Activated T-helper 17 cell treated with anti-CD3 and anti-CD28 coated beads, Interleukin-2, amount 50 U/mL, for 72 hours (primary cell): ENCODE results near the gene NEXMIF. TPM values are rescaled to one million over a fixed set of nuclear protein-coding genes. Genes with fewer than 3 reads are reported as not detected.
"Not testable (repeated sequence)": the region's sequence is repeated elsewhere in the genome, so short reads cannot be mapped to it uniquely, and the experiment has no call there.

Experiments used
- ATAC-seq: fragments of 150-1000 bp; cut with Tn5 transposase; replicated peaks from 2 replicates; pipeline ENCODE4 v1.10.0; 2021; ENCODE audit warnings: mild to moderate bottlenecking, moderate library complexity
- H3K27ac Mint-ChIP-seq: one replicate; pipeline ENCODE4 v1.8.0; 2022; ENCODE audit warnings: mixed read lengths
- H3K27me3 Mint-ChIP-seq: one replicate; pipeline ENCODE4 v1.8.0; 2022; ENCODE audit warnings: mixed read lengths
- H3K36me3 Mint-ChIP-seq: one replicate; pipeline ENCODE4 v1.8.0; 2022; ENCODE audit warnings: low read depth, mild to moderate bottlenecking, mixed read lengths
- H3K4me1 Mint-ChIP-seq: one replicate; pipeline ENCODE4 v1.8.0; 2022; ENCODE audit warnings: mixed read lengths
- H3K4me3 Mint-ChIP-seq: one replicate; pipeline ENCODE4 v1.8.0; 2022; ENCODE audit warnings: mild to moderate bottlenecking, mixed read lengths
- H3K9me3 Mint-ChIP-seq: one replicate; pipeline ENCODE4 v1.8.0; 2022; ENCODE audit warnings: mixed read lengths
- total RNA-seq, 2 donors: library from RNA; stranded (reverse); gene quantifications; one replicate each; pipeline ENCODE4 v1.2.3, GENCODE V29; 2022

The NEXMIF gene
- total RNA-seq, 2 donors from 2014 or later: 0.24 to 2.8 TPM

DNA sequence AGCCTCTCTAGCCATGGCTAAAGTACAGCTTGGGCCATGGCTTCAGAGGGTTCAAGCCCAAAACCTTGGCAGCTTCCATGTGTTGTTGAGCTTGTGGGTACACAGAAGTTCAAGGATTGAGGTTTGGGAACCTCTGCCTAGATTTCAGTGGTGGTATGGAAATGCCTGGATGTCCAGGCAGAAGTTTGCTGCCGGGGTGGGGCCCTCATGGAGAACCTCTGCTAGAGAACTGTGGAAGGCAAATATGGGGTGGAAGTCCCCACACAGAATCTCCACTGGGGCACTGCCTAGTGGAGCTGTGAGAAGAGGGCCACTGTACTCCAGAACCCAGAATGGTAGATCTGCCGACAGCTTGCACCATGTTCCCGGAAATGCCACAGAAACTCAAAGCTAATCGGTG is 59.5 kb downstream of the NEXMIF start:
- no peak for ATAC-seq

DNA sequence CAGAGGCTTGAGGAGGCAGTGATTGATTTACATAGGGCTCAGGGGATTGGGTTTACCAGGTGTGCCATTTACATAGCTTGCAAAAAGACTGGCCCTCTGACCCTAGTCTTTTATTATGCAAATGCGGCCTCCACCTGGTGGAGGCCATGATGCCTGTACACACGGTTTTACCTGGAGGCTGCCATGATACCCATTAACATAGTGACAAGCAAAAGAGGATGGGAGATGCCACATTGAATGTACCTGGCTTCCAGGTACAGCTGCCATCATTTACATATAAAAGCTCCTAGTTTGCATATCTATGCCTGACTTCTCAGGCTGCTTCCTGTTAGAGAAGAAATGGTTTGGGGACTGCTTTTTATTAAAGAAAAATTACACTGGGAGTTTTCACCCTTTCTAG is 72.0 kb downstream of the NEXMIF start:
- Mint-ChIP-seq H3K9me3 (peaks cover 34% of the 10 kb centered on the region), H3K36me3 (no peaks in the 10 kb centered on the region), H3K27me3 (no peaks in the 10 kb centered on the region), H3K4me1 (no peaks in the 10 kb centered on the region), H3K4me3 (no peak overlapping the region), H3K27ac (no peak overlapping the region)
- no peak for ATAC-seq

More for the DNA sequence above, 59.5 kb downstream of the NEXMIF start:
- H3K27me3 Mint-ChIP-seq: no peaks in the 10 kb centered on the region
- no peak overlapping the region for H3K27ac Mint-ChIP-seq
- H3K4me1 Mint-ChIP-seq: no peaks in the 10 kb centered on the region
- peaks cover 11% of the 10 kb centered on the region for H3K9me3 Mint-ChIP-seq
- H3K36me3 Mint-ChIP-seq: no peaks in the 10 kb centered on the region
- no peak overlapping the region for H3K4me3 Mint-ChIP-seq

DNA sequence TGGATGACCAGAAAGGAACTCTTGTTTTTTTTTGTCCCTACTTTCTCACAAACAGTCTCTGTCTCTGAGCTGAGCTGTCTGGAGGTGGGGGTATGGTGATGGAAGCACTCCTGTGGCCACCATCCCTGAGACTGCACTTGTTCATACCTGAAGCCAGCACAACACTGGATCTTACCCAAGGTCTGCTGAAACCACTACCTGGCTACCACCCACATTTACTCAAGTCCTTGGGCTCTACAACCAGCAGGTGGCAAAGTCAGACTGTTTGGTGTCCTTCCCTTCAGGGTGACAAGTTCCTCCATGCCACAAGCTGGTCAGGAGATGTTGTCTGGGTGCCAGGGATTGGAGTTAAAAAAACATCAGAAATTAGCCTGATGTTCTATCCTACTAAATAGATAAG is 89.7 kb downstream of the NEXMIF start:
- Mint-ChIP-seq H3K36me3 (no peaks in the 10 kb centered on the region), H3K27ac (no peak overlapping the region), H3K4me1 (no peaks in the 10 kb centered on the region), H3K27me3 (no peaks in the 10 kb centered on the region), H3K4me3 (no peak overlapping the region), H3K9me3 (no peaks in the 10 kb centered on the region)
- ATAC-seq: no peak

DNA sequence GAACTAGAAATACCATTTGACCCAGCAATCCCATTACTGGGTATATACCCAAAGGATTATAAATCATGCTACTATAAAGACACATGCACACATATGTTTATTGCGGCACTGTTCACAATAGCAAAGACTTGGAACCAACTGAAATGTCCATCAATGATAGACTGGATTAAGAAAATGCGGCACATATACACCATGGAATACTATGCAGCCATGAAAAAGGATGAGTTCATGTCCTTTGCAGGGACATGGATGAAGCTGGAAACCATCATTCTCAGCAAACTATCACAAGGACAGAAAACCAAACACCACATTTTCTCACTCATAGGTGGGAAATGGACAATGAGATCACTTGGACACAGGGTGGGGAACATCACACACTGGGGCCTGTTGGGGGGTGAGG is 105.5 kb downstream of the NEXMIF start:
- not testable (repeated sequence) for H3K4me3 Mint-ChIP-seq, H3K4me1 Mint-ChIP-seq, ATAC-seq, H3K27me3 Mint-ChIP-seq, H3K9me3 Mint-ChIP-seq, H3K36me3 Mint-ChIP-seq, H3K27ac Mint-ChIP-seq

DNA sequence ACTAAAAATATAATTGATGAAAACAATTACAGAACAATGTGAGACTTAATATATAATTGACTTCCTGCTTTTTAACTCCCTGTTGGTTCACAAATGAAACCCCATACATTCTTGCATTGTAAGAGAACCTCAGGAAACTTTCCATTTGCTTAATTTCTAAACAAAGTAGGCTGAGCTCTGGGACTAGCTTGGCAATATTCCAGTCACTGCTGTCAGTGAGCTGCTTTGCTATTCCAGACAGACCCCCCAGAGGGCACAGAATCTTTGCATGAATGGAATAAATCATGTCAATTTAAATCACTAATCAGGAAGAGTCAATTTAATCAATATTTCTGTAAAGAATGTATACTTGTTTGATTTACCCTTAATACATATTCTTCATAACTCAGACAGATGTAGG is 110.6 kb downstream of the NEXMIF start:
- H3K27ac Mint-ChIP-seq: no peak overlapping the region
- H3K36me3 Mint-ChIP-seq: no peaks in the 10 kb centered on the region
- no peaks in the 10 kb centered on the region for H3K4me1 Mint-ChIP-seq
- no peak overlapping the region for H3K4me3 Mint-ChIP-seq
- no peaks in the 10 kb centered on the region for H3K9me3 Mint-ChIP-seq
- H3K27me3 Mint-ChIP-seq: no peaks in the 10 kb centered on the region
- no peak for ATAC-seq

DNA sequence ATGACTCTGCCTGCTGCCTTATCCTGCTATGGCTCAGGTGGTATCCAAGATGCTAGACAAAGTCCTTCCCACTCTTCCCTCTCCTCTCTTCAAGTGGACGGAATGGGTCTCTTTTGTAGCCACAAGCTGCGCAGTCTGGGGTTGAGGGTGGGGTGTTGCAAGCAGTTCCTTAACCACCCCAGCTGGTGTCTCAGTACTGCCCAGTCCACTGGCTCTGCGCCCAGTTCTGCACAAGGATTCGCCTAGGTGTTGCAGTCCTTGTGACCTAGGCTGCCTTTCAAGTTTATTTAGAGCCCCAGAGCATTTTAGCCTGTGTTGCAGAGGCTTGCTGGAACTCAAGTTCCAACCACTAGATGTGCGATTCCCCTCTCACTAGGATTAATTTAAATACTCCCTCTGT is 120.7 kb downstream of the NEXMIF start:
- no peak overlapping the region for H3K4me3 Mint-ChIP-seq
- H3K27me3 Mint-ChIP-seq: no peaks in the 10 kb centered on the region
- H3K36me3 Mint-ChIP-seq: no peaks in the 10 kb centered on the region
- no peak overlapping the region for H3K27ac Mint-ChIP-seq
- H3K4me1 Mint-ChIP-seq: no peaks in the 10 kb centered on the region
- no peaks in the 10 kb centered on the region for H3K9me3 Mint-ChIP-seq
- no peak for ATAC-seq

DNA sequence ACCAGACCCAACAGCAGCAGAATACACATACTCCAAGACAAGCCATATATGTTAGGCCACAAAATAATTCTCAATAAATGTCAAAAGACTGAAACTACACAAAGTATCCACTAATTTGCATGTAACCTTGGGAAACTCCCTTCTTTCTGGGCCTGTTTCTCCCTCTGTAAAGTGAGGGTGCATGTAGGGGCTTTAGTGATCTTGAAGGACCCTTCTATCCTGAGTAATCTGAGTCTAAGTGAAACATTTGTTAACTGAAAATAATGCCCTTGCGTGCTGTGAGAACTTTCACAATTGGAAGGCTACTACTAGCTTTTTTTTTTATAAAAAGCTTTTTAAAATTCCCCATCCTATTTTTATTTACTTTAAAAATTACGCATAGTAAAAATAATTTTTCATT is 125.2 kb downstream of the NEXMIF start:
- no peak overlapping the region for H3K4me3 Mint-ChIP-seq
- no peaks in the 10 kb centered on the region for H3K27me3 Mint-ChIP-seq
- no peaks in the 10 kb centered on the region for H3K36me3 Mint-ChIP-seq
- no peaks in the 10 kb centered on the region for H3K9me3 Mint-ChIP-seq
- no peak overlapping the region for H3K27ac Mint-ChIP-seq
- no peaks in the 10 kb centered on the region for H3K4me1 Mint-ChIP-seq
- no peak for ATAC-seq

DNA sequence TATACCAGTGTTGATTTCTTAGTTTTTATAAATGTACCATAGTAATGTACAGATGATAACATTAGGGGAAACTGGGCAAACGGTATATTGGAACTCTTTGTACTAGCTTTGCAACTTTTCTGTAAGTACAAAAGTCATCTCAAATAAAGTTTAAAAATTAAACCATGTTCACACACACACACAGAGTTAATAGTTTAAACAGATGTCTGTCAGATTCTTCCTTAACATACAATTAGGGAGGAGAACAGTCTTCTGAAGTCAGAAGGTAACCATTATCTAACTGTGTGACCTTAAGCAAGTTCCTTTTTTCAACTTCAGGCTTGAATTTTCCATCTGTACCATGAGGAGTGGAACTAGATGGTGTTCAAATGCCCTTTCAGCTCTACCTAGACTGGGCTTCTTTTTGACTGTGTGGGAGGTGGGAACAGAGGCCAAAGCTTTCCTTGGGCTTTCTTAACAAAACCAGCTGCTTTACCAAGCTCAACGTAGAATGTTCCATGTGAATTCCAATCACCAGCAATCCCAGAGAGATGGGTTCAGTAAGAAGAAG is 127.8 kb downstream of the NEXMIF start:
- Mint-ChIP-seq H3K36me3 (no peaks in the 10 kb centered on the region), H3K27me3 (no peaks in the 10 kb centered on the region), H3K9me3 (no peaks in the 10 kb centered on the region), H3K4me3 (no peak overlapping the region), H3K4me1 (no peaks in the 10 kb centered on the region), H3K27ac (no peak overlapping the region)
- no peak for ATAC-seq

DNA sequence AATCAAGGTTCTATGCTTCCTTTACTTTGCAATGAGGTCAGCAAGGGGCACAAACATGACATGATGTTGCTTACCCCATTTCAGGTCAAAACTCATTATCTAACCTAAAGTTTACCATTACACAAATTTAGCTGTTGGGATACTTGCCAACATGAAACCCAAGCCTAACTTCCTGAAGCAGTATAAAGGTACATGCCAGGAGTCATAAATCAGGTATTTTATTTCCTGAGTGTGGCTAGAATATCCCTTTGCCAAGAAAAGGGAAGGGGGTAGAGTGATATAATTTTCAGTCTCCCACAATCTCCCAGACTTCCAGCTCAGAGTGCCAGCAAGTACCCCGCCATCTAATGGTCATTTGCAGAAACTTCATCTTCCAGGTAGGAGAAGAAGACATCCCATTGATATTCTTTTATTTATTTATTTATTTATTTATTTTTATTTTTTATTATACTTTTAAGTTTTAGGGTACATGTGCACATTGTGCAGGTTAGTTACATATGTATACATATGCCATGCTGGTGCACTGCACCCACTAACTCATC is 136.6 kb downstream of the NEXMIF start:
- no peaks in the 10 kb centered on the region for H3K9me3 Mint-ChIP-seq
- no peak for ATAC-seq
- H3K27ac Mint-ChIP-seq: no peak overlapping the region
- no peaks in the 10 kb centered on the region for H3K4me1 Mint-ChIP-seq
- H3K27me3 Mint-ChIP-seq: no peaks in the 10 kb centered on the region
- H3K36me3 Mint-ChIP-seq: no peaks in the 10 kb centered on the region
- H3K4me3 Mint-ChIP-seq: no peak overlapping the region

DNA sequence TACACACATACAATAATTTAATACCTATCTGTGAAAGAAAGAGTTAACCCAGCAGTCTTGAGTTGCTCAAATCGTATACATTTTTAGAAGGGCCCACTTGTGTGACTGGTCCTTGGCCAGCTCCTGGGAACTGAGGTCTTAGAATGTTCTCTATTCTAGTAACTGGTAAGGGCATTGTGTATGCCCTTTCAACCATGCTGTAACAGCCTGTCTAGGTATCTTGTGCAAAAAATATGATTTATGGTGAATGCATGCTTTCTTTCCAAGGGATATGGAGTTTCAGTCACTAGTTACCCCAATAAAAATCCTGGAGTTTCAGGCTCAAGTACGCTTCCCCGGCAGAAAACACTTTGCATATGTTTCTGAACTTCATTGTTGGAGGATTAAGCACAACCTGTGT is 140.6 kb downstream of the NEXMIF start:
- H3K27me3 Mint-ChIP-seq: no peaks in the 10 kb centered on the region
- no peaks in the 10 kb centered on the region for H3K9me3 Mint-ChIP-seq
- H3K27ac Mint-ChIP-seq: no peak overlapping the region
- no peak overlapping the region for H3K4me3 Mint-ChIP-seq
- H3K36me3 Mint-ChIP-seq: no peaks in the 10 kb centered on the region
- ATAC-seq: no peak
- H3K4me1 Mint-ChIP-seq: no peaks in the 10 kb centered on the region

DNA sequence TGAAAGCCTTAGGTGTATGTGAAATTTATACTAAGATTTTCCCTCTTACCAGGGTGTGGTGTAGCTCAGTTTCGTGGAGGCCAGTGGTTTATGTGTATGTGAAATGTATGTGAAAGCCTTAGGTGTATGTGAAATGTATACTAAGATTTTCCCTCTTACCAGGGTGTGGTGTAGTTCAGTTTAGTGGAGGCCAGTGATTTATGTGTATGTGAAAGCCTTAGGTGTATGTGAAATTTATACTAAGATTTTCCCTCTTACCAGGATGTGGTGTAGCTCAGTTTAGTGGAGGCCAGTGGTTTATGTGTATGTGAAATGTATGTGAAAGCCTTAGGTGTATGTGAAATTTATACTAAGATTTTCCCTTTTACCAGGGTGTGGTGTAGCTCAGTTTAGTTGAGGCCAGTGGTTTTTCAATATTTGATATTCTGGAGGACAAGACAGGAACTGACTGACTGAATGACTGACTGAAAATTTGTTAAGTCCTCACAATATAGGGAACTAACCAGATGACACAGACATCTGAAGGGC is 143.7 kb downstream of the NEXMIF start:
- Mint-ChIP-seq H3K36me3 (no peaks in the 10 kb centered on the region), H3K9me3 (no peaks in the 10 kb centered on the region), H3K27ac (no peak overlapping the region), H3K4me3 (no peak overlapping the region), H3K4me1 (peaks cover 5% of the 10 kb centered on the region), H3K27me3 (no peaks in the 10 kb centered on the region)
- peak; percentile 42 for ATAC-seq

DNA sequence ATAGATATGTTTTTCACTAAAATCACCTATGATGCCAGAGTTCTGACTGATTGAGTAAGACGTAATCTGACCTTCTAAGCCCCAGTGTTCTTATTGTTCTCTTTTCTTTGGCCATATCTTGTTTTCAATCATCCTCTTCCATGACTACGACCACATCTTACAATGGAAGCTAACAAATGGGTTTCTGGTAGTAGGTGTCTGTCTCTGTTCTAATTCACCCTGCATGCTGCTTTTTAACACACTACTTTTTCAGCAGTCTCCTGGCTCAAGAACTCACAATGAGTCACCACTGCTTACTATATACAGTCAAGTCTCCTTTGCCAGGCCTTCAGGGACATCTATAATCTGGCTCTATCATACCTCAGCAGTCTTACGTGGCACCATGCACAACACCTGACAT is 146.1 kb downstream of the NEXMIF start:
- ATAC-seq: no peak
- Mint-ChIP-seq H3K27me3 (no peaks in the 10 kb centered on the region), H3K27ac (no peak overlapping the region), H3K36me3 (no peaks in the 10 kb centered on the region), H3K4me3 (no peak overlapping the region), H3K4me1 (peaks cover 5% of the 10 kb centered on the region), H3K9me3 (no peaks in the 10 kb centered on the region)

DNA sequence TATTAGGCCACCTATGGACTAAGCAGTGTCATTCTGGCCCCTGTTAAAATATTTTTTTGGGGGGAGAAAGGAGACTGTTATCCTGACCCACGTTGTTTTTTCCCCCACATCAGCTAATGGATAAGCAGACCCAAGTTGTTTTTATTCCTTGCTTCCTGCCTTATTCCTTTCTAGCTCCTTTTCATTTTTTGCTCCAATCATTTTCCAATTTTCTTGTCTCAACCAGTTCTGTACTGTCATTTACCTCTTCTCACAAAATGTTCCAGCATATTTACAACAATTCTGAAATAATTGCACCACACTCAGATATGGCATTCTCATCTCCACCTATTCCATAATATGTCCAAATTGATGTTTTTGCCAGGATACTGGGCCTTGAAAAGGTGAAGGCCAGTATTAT is 150.3 kb downstream of the NEXMIF start:
- Mint-ChIP-seq H3K36me3 (no peaks in the 10 kb centered on the region), H3K9me3 (no peaks in the 10 kb centered on the region), H3K27ac (no peak overlapping the region), H3K4me1 (peaks cover 5% of the 10 kb centered on the region), H3K27me3 (no peaks in the 10 kb centered on the region), H3K4me3 (no peak overlapping the region)
- no peak for ATAC-seq

DNA sequence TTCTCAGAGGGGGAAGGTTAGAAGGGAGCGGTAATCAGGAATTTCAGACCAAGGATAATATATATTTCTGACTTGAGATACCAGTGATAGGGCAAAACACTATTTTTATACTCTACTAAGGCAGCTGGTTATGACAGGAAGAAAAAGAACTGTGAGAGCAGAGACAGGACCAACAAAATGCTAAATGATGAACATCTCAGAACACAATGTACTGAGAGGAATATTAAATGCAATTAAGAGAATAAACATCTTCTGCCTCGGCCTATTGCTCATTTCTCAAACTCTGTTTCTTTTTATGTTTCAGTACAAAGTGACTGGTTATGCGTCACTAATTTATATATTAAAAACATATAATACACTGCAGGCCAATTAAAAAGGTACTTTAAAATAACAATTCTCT is 188.8 kb downstream of the NEXMIF start:
- H3K27me3 Mint-ChIP-seq: no peaks in the 10 kb centered on the region
- no peaks in the 10 kb centered on the region for H3K9me3 Mint-ChIP-seq
- H3K4me3 Mint-ChIP-seq: no peak overlapping the region
- H3K27ac Mint-ChIP-seq: no peak overlapping the region
- no peaks in the 10 kb centered on the region for H3K36me3 Mint-ChIP-seq
- no peaks in the 10 kb centered on the region for H3K4me1 Mint-ChIP-seq
- ATAC-seq: no peak

DNA sequence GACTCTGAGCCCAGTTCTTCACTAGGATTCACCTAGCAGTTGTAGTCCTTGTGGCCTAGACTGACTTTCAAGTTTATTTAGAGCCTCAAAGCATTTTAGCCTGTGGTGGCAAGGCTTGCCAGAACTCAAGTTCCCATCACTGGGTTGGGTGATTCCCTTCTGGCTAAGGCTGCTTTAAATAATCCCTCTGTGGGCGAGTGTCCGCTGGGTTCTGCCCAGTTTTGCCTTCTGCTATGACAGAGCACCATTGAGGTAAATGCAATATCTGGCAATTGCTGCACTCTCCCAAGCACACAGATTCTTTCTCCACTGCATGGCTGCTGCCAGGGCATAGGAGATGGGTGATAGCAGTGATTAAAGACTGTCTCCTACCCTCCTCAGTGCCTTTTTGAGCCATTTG is 220.0 kb downstream of the NEXMIF start:
- Mint-ChIP-seq H3K4me1 (no peaks in the 10 kb centered on the region), H3K9me3 (no peaks in the 10 kb centered on the region), H3K36me3 (no peaks in the 10 kb centered on the region), H3K4me3 (no peak overlapping the region), H3K27ac (no peak overlapping the region), H3K27me3 (peaks cover 10% of the 10 kb centered on the region)
- ATAC-seq: no peak

DNA sequence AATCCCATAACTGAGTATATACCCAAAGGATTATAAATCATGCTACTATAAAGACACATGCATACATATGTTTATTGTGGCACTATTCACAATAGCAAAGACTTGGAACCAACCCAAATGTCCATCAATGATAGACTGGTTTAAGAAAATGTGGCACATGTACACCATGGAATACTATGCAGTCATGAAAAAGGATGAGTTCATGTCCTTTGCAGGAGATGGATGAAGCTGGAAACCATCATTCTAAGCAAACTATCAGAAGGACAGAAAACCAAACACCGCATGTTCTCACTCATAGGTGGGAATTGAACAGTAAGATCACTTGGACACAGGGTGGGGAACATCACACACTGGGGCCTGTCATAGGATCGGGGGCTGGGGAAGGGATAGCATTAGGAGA is 223.9 kb downstream of the NEXMIF start:
- H3K36me3 Mint-ChIP-seq, H3K4me3 Mint-ChIP-seq, ATAC-seq, H3K27me3 Mint-ChIP-seq, H3K9me3 Mint-ChIP-seq, H3K27ac Mint-ChIP-seq, H3K4me1 Mint-ChIP-seq: not testable (repeated sequence)
